ENCODE data around the gene CT45A10.

Gene CT45A10, protein sequence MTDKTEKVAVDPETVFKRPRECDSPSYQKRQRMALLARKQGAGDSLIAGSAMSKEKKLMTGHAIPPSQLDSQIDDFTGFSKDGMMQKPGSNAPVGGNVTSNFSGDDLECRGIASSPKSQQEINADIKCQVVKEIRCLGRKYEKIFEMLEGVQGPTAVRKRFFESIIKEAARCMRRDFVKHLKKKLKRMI

DNA sequence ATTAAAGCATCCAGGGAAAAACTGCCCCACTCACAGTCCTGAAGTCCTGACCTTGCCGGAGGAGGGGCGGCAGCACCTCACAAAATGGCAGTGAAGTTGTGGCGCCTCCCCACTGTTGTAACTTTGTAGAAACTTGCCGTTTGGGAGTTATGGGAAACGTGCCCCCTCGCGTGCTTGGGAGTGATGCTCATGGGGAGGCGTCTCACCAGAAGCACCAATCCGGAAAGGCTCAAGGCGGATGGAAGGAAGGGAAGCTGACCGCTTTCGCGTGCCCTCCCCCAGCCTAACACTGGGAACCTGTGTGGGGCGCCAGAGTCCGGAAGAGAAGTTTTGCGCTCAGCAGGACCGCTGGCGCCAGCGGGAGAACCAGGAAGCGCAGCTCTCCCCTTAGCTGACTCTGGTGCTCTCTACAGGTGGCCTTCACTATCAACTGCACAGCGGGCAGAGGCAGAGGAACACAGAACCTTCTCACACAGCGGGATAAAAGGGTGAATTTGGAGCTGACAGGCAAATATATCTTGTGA, at the start of gene CT45A10, which contains the start of gene SAGE1:
Gene CT45A10 (minus strand): TSS at position 151 of the 524 bp plus-strand sequence. CDS start 8,100 bp downstream, outside the sequence.
Gene SAGE1 (plus strand): TSS at position 423 of the 524 bp plus-strand sequence. CDS start 2,527 bp downstream, outside the sequence.
- no peaks in the 10 kb centered on the region for H4K20me1 ChIP-seq (ENCODE audit: insufficient read depth, low read length, poor library complexity, severe bottlenecking)
- H3K4me1 ChIP-seq (ENCODE audit: insufficient read depth, low read length, poor library complexity, severe bottlenecking) = no peaks in the 10 kb centered on the region
- no peaks in the 10 kb centered on the region for H3K27me3 ChIP-seq (ENCODE audit: insufficient read depth, low read length, poor library complexity, severe bottlenecking)
- no peak within 1 kb of the TSS for H3K9ac ChIP-seq (ENCODE audit: low read depth, low read length, poor library complexity, severe bottlenecking)
- H3K4me3 ChIP-seq (ENCODE audit: low read length, poor library complexity, severe bottlenecking) = no peak within 1 kb of the TSS
- H3F3A ChIP-seq (ENCODE audit: low read depth) = no peaks in the 10 kb centered on the region
- H3K9me3 ChIP-seq (ENCODE audit: insufficient read depth, low read depth, low read length) = no peaks in the 10 kb centered on the region
- H3K79me2 ChIP-seq (ENCODE audit: insufficient read depth, low read length) = no peaks in the 10 kb centered on the region
- H3K36me3 ChIP-seq (ENCODE audit: insufficient read depth, low read length) = no peaks in the 10 kb centered on the region
- H2AFZ ChIP-seq (ENCODE audit: low read length) = no peak within 1 kb of the TSS
- TF ChIP-seq, protein P1, sequence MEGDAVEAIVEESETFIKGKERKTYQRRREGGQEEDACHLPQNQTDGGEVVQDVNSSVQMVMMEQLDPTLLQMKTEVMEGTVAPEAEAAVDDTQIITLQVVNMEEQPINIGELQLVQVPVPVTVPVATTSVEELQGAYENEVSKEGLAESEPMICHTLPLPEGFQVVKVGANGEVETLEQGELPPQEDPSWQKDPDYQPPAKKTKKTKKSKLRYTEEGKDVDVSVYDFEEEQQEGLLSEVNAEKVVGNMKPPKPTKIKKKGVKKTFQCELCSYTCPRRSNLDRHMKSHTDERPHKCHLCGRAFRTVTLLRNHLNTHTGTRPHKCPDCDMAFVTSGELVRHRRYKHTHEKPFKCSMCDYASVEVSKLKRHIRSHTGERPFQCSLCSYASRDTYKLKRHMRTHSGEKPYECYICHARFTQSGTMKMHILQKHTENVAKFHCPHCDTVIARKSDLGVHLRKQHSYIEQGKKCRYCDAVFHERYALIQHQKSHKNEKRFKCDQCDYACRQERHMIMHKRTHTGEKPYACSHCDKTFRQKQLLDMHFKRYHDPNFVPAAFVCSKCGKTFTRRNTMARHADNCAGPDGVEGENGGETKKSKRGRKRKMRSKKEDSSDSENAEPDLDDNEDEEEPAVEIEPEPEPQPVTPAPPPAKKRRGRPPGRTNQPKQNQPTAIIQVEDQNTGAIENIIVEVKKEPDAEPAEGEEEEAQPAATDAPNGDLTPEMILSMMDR (conservative IDR thresholded peaks at IDR 0.05; ENCODE audit: low read length) = no peak
- TF ChIP-seq EZH2phosphoT487 (IDR thresholded peaks at IDR 0.05; ENCODE audit: borderline replicate concordance) = no peak
- no peak within 1 kb of the TSS for H3K4me2 ChIP-seq (ENCODE audit: low read depth, low read length, poor library complexity, severe bottlenecking)
- H3K9me2 ChIP-seq (replicated peaks; ENCODE audit: low read depth, low read length) = no peaks in the 10 kb centered on the region

DNA sequence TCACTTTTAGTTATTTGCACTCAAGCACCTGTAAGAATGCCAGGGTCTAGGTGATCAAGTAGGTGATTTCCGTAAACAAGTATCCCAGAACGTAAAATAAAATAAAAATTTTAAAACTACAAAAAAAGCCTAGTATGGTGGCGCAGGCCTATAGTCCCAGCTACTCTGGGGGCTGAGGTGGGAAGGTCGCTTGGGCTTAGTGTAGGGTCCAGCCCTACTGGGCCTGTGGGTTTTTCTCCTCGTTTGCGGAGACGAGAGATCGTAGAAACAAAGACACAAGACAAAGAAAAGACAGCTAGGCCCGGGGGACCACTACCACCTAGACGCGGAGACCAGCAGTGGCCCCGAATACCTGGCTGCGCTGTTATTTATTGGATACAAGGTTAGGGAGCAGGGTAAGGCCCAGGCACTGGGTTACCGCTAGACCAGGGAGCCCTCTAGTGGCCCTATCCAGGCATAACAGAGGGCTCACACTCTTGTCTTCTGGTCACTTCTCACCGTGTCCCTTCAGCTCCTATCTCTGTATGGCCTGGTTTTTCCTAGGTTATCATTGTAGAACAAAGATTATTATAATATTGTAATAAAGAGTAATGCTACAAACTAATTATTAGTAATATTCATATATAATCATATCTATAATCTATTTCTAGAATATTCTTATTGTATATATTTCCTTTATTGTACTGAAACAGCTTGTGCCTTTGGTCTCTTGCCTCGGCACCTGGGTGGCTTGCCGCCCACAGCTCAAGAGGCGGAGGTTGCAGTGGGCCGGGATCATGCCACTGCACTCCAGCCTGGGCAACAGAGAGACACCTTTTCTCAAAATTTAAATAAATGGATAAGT, 38.6 kb upstream of the CT45A10 start:
- Histone ChIP-seq H3K4me1 (ENCODE audit: insufficient read depth, low read length, poor library complexity, severe bottlenecking) (no peaks in the 10 kb centered on the region), H3K27me3 (ENCODE audit: insufficient read depth, low read length, poor library complexity, severe bottlenecking) (no peaks in the 10 kb centered on the region), H3K36me3 (ENCODE audit: insufficient read depth, low read length) (no peaks in the 10 kb centered on the region), H3K4me3 (ENCODE audit: low read length, poor library complexity, severe bottlenecking) (no peak overlapping the region), H3K9me3 (ENCODE audit: insufficient read depth, low read depth, low read length) (no peaks in the 10 kb centered on the region), H4K20me1 (ENCODE audit: insufficient read depth, low read length, poor library complexity, severe bottlenecking) (no peaks in the 10 kb centered on the region), H3K9ac (ENCODE audit: low read depth, low read length, poor library complexity, severe bottlenecking) (no peak overlapping the region), H3F3A (ENCODE audit: low read depth) (no peaks in the 10 kb centered on the region), H3K9me2 (replicated peaks; ENCODE audit: low read depth, low read length) (no peaks in the 10 kb centered on the region), H3K4me2 (ENCODE audit: low read depth, low read length, poor library complexity, severe bottlenecking) (no peak overlapping the region), H3K79me2 (ENCODE audit: insufficient read depth, low read length) (no peaks in the 10 kb centered on the region), H2AFZ (ENCODE audit: low read length) (no peak overlapping the region)
- TF ChIP-seq, protein P1 (conservative IDR thresholded peaks at IDR 0.05; ENCODE audit: low read length) = peak; percentile 47
- no peak for TF ChIP-seq EZH2phosphoT487 (IDR thresholded peaks at IDR 0.05; ENCODE audit: borderline replicate concordance)

DNA sequence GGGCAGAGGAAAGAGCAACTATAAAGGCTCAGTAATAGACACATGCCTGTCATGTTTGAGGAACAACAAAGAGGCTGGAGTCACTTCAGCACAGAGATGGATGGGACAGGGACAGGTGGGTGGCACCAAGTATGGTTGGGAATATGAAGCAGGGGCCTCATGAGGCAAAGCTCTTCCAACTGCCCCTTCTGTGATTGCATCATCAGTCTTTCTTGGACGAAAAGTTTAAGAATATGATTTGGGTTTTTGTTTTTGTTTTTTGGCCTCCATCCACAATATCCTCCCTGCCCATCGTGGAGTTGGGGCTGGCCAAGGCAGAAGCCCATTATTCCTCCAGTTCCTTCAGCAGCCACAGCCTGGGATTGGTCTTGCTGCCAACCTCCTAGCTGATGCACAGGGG, 34.7 kb upstream of the CT45A10 start:
- no peak overlapping the region for H3K4me2 ChIP-seq (ENCODE audit: low read depth, low read length, poor library complexity, severe bottlenecking)
- H3K36me3 ChIP-seq (ENCODE audit: insufficient read depth, low read length) = no peaks in the 10 kb centered on the region
- no peak overlapping the region for H3K4me3 ChIP-seq (ENCODE audit: low read length, poor library complexity, severe bottlenecking)
- H3K9me2 ChIP-seq (replicated peaks; ENCODE audit: low read depth, low read length) = no peaks in the 10 kb centered on the region
- no peak overlapping the region for H3K9ac ChIP-seq (ENCODE audit: low read depth, low read length, poor library complexity, severe bottlenecking)
- no peaks in the 10 kb centered on the region for H3K9me3 ChIP-seq (ENCODE audit: insufficient read depth, low read depth, low read length)
- no peaks in the 10 kb centered on the region for H3F3A ChIP-seq (ENCODE audit: low read depth)
- H2AFZ ChIP-seq (ENCODE audit: low read length) = no peak overlapping the region
- TF ChIP-seq EZH2phosphoT487 (IDR thresholded peaks at IDR 0.05; ENCODE audit: borderline replicate concordance) = no peak
- TF ChIP-seq, protein P1 (conservative IDR thresholded peaks at IDR 0.05; ENCODE audit: low read length) = no peak
- H3K27me3 ChIP-seq (ENCODE audit: insufficient read depth, low read length, poor library complexity, severe bottlenecking) = no peaks in the 10 kb centered on the region
- no peaks in the 10 kb centered on the region for H3K79me2 ChIP-seq (ENCODE audit: insufficient read depth, low read length)
- H4K20me1 ChIP-seq (ENCODE audit: insufficient read depth, low read length, poor library complexity, severe bottlenecking) = no peaks in the 10 kb centered on the region
- H3K4me1 ChIP-seq (ENCODE audit: insufficient read depth, low read length, poor library complexity, severe bottlenecking) = no peaks in the 10 kb centered on the region

Data from Loucy (cell line).